GM21390 (cell line): Measurements from ENCODE around the gene FREY1.
A peak's percentile ranks its signal among the peaks of the same experiment; 100 is the strongest.
"Not testable (repeated sequence)": the region's sequence is repeated elsewhere in the genome, so short reads cannot be mapped to it uniquely, and the experiment has no call there.

Experiments used
- ATAC-seq: cut with Tn5 transposase; IDR thresholded peaks from one replicate; pipeline ENCODE4 v1.9.1; 2021; ENCODE audit not compliant: unreplicated experiment

FREY1 gene

GRCh38 chr11:45917286-45917622, 10.2 kb upstream of the FREY1 start:
- ATAC-seq, result no peak

- ATAC-seq, result no peak
Observed at GRCh38 chr11:45915446-45915845, 8.4 kb upstream of the FREY1 start.

- ATAC-seq, result no peak
Observed at GRCh38 chr11:45913942-45914635, 7.0 kb upstream of the FREY1 start.

GRCh38 chr11:45913514-45913913, 6.4 kb upstream of the FREY1 start:
- no peak for ATAC-seq

- ATAC-seq, result no peak
Observed at GRCh38 chr11:45910623-45911022, 3.6 kb upstream of the FREY1 start.

GRCh38 chr11:45909594-45910475, 2.8 kb upstream of the FREY1 start:
- ATAC-seq, result no peak

- ATAC-seq, result no peak
Observed at GRCh38 chr11:45907911-45908370, 870 bp upstream of the FREY1 start.

GRCh38 chr11:45906096-45906682, 882 bp downstream of the FREY1 start:
- no peak for ATAC-seq

GRCh38 chr11:45905576-45905975, 1.5 kb downstream of the FREY1 start:
- not testable (repeated sequence) for ATAC-seq

- ATAC-seq, result no peak
Observed at GRCh38 chr11:45905095-45905494, 2.0 kb downstream of the FREY1 start.

- no peak for ATAC-seq
Observed at GRCh38 chr11:45904309-45904915, 2.7 kb downstream of the FREY1 start.

GRCh38 chr11:45902452-45903380, 4.4 kb downstream of the FREY1 start:
- ATAC-seq, result no peak

GRCh38 chr11:45901626-45902025, 5.4 kb downstream of the FREY1 start:
- no peak for ATAC-seq

- no peak for ATAC-seq
Observed at GRCh38 chr11:45900916-45901617, 6.0 kb downstream of the FREY1 start.

GRCh38 chr11:45900175-45900800, 6.8 kb downstream of the FREY1 start:
- peak; percentile 18 for ATAC-seq

GRCh38 chr11:45899448-45900174, 7.5 kb downstream of the FREY1 start:
- ATAC-seq, result peak; percentile 74

GRCh38 chr11:45899086-45899447, 8.0 kb downstream of the FREY1 start:
- ATAC-seq, result no peak

- ATAC-seq, result no peak
Observed at GRCh38 chr11:45897556-45897955, 9.5 kb downstream of the FREY1 start.
